SK-N-SH (cell line): ENCODE measurements around the gene PCDHA5.
"Not testable (repeated sequence)": the region's sequence is repeated elsewhere in the genome, so short reads cannot be mapped to it uniquely, and the experiment has no call there.

ENCODE experiments used
- CTCF ChIP-seq: fragments of 200-600 bp; sonication (generic); IDR thresholded peaks from 2 replicates; pipeline ENCODE4 v1.6.1; 2017; ENCODE audit warnings: antibody characterized with exemption, mild to moderate bottlenecking, moderate library complexity
- ELF1 ChIP-seq: IDR thresholded peaks from 2 replicates; pipeline ENCODE4 v1.4.0; 2012
- FOXJ3 ChIP-seq: sonication (generic); formaldehyde crosslinking; IDR thresholded peaks from 2 replicates; pipeline ENCODE4 v1.5.1; 2020; ENCODE audit warnings: mild to moderate bottlenecking, missing genetic modification reagents
- MAX ChIP-seq: IDR thresholded peaks from 2 replicates; pipeline ENCODE4 v1.4.0; 2012; ENCODE audit warnings: low read depth
- MXI1 ChIP-seq: IDR thresholded peaks from 2 replicates; pipeline ENCODE4 v1.6.1; 2012; ENCODE audit warnings: mild to moderate bottlenecking, low read depth, low read length, improper control_type of control experiment
- POLR2AphosphoS5 ChIP-seq: IDR thresholded peaks from 2 replicates; pipeline ENCODE4 v1.6.1; 2012; ENCODE audit warnings: low read depth, low read length
- RAD21 ChIP-seq: IDR thresholded peaks from 2 replicates; pipeline ENCODE4 v1.6.1; 2012; ENCODE audit warnings: mild to moderate bottlenecking, low read length
- SIN3A ChIP-seq: IDR thresholded peaks from 2 replicates; pipeline ENCODE4 v1.6.1; 2012; ENCODE audit warnings: low read depth, mild to moderate bottlenecking, low read length, moderate library complexity, borderline replicate concordance
- TF ChIP-seq, protein P1 (sequence below): fragments of 150-350 bp; IDR thresholded peaks from 2 replicates; pipeline ENCODE4 v1.6.1; 2017; ENCODE audit warnings: antibody characterized with exemption, low read length, low read depth, borderline replicate concordance

GRCh38 chr5:140802381-140802780 lies 19.0 kb upstream of the PCDHA5 start:
- not testable (repeated sequence) for TF ChIP-seq CTCF; MAX; ELF1; POLR2AphosphoS5; RAD21; SIN3A; FOXJ3 (CRISPR knock-in tag); MXI1
- TF ChIP-seq, protein P1, sequence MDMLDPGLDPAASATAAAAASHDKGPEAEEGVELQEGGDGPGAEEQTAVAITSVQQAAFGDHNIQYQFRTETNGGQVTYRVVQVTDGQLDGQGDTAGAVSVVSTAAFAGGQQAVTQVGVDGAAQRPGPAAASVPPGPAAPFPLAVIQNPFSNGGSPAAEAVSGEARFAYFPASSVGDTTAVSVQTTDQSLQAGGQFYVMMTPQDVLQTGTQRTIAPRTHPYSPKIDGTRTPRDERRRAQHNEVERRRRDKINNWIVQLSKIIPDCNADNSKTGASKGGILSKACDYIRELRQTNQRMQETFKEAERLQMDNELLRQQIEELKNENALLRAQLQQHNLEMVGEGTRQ, result not testable (repeated sequence)
